ENCODE data around the gene ITM2C.

Gene ITM2C

DNA sequence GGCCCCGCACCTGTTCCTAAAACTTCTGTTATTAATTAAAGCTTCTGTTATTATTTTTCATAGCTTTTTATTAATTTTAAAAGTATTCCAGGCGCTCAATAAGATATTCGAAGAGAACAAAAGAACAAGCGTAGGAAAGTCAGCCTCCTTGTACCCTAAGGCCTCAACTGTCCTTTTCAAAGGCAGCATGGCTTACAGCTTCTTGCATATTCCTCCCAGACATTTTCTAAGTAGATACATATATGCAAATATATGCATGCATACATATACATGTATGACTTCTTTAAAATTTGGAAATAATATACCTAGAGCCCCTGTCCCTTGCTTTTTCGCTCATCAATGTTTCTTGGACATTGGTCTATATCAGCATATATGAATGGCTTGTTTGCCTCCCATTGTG, 48.0 kb downstream of the ITM2C start:
- TF ChIP-seq JUND (IDR thresholded peaks at IDR 0.05; ENCODE audit: low read depth) = no peak
- in situ Hi-C loops (cut with HindIII; ENCODE audit: low pct_unique_long_range_greater_than_20kb, low sequenced_read_pairs) = no loop called here
- no peak for DNase-seq (ENCODE audit: low read depth in 1 of 2, low spot score in 1 of 2)

GRCh38 chr2:230913406-230914143, 48.8 kb downstream of the ITM2C start:
- TF ChIP-seq JUND (IDR thresholded peaks at IDR 0.05; ENCODE audit: low read depth) = no peak
- DNase-seq (ENCODE audit: low read depth in 1 of 2, low spot score in 1 of 2) = no peak
- in situ Hi-C loops (cut with HindIII; ENCODE audit: low pct_unique_long_range_greater_than_20kb, low sequenced_read_pairs) = no loop called here

DNA sequence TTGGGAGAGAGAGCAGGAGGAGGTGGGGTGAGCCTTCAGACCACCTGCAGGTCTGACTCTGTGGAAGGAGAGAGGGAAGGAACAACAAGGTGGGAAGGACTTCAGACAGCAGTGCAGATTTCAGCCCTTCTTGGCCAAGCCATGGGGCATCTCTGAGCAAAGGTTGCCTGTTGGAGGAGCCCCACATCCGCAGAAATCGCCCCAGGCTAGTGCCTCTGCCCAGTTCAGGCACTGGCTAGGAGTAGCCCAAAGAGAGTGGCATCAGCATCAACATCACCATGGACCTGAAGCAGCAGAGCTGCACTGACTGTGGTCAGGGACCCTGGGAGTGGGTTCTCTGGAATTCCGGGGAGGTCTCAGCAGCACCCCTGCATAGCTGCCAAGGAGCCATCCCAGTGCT, 50.1 kb downstream of the ITM2C start:
- in situ Hi-C loops (cut with HindIII; ENCODE audit: low pct_unique_long_range_greater_than_20kb, low sequenced_read_pairs) = no loop called here
- TF ChIP-seq JUND (IDR thresholded peaks at IDR 0.05; ENCODE audit: low read depth) = no peak
- no peak for DNase-seq (ENCODE audit: low read depth in 1 of 2, low spot score in 1 of 2)

GRCh38 chr2:230915319-230915718, 50.6 kb downstream of the ITM2C start:
- no peak for DNase-seq (ENCODE audit: low read depth in 1 of 2, low spot score in 1 of 2)
- no peak for TF ChIP-seq JUND (IDR thresholded peaks at IDR 0.05; ENCODE audit: low read depth)

DNA sequence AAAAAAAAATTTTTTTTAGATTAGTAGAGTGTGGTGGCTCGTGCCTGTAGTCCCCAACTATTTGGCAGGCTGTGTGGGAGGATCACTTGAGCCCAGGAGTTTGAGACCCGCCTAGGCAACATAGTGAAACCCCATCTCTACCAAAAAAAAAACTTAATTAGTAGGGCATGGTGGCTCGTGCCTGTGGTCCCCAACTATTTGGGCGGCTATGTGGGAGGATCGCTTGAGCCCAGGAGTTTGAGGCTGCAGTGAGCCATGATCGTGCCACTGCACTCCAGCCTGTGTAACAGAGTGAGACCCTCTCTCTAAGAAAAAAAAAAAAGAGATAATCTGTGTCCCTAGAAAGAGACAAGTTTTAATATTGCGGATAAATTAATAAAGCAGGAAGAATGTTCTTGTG, 51.5 kb downstream of the ITM2C start:
- DNase-seq (ENCODE audit: low read depth in 1 of 2, low spot score in 1 of 2) = no peak
- TF ChIP-seq JUND (IDR thresholded peaks at IDR 0.05; ENCODE audit: low read depth) = no peak
- in situ Hi-C loops (cut with HindIII; ENCODE audit: low pct_unique_long_range_greater_than_20kb, low sequenced_read_pairs) = no loop called here

More at GRCh38 chr2:230915319-230915718, 50.6 kb downstream of the ITM2C start:
- in situ Hi-C loops (cut with HindIII; ENCODE audit: low pct_unique_long_range_greater_than_20kb, low sequenced_read_pairs) = no loop called here

DNA sequence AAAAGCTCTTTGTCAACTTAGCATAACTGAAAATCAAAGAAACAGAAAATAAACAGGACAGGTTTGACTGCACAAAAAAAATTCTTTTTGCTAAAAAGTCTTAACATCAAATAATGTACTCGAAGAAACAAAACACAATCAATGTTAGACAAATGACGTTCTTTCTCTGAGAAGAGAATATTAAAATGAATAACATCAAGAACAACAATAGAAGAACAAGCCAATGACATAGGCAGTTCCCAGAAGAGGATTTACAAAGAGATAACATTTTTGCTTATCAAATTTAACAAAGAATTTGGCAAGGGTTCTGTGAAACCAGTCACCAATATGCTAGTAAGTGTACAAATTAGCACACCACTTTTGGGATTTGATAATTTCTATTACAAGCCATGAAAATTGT, 54.5 kb downstream of the ITM2C start:
- DNase-seq (ENCODE audit: low read depth in 1 of 2, low spot score in 1 of 2) = no peak
- TF ChIP-seq JUND (IDR thresholded peaks at IDR 0.05; ENCODE audit: low read depth) = no peak
- in situ Hi-C loops (cut with HindIII; ENCODE audit: low pct_unique_long_range_greater_than_20kb, low sequenced_read_pairs) = no loop called here

DNA sequence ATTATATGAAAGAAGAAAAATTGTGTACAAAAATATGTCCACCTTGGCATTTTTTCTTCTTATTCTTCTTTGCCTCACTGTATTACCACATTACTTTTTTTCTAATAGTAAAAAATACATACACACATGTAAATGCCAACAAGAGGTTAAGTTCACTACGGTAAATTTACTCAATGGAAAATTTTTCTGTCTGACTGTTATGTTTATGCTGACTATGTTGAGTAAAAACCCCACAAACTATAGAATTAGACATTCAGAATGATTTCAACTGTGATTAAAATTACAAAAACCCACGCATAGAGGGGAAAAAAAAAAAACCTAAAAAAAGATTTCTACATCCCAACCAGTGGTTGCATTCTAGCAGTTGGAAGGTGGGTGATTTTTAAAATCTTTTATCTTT, 54.9 kb downstream of the ITM2C start:
- TF ChIP-seq JUND (IDR thresholded peaks at IDR 0.05; ENCODE audit: low read depth) = no peak
- DNase-seq (ENCODE audit: low read depth in 1 of 2, low spot score in 1 of 2) = no peak
- in situ Hi-C loops (cut with HindIII; ENCODE audit: low pct_unique_long_range_greater_than_20kb, low sequenced_read_pairs) = no loop called here

GRCh38 chr2:230920167-230920566, 55.4 kb downstream of the ITM2C start:
- in situ Hi-C loops (cut with HindIII; ENCODE audit: low pct_unique_long_range_greater_than_20kb, low sequenced_read_pairs) = no loop called here
- DNase-seq (ENCODE audit: low read depth in 1 of 2, low spot score in 1 of 2) = no peak
- TF ChIP-seq JUND (IDR thresholded peaks at IDR 0.05; ENCODE audit: low read depth) = no peak

DNA sequence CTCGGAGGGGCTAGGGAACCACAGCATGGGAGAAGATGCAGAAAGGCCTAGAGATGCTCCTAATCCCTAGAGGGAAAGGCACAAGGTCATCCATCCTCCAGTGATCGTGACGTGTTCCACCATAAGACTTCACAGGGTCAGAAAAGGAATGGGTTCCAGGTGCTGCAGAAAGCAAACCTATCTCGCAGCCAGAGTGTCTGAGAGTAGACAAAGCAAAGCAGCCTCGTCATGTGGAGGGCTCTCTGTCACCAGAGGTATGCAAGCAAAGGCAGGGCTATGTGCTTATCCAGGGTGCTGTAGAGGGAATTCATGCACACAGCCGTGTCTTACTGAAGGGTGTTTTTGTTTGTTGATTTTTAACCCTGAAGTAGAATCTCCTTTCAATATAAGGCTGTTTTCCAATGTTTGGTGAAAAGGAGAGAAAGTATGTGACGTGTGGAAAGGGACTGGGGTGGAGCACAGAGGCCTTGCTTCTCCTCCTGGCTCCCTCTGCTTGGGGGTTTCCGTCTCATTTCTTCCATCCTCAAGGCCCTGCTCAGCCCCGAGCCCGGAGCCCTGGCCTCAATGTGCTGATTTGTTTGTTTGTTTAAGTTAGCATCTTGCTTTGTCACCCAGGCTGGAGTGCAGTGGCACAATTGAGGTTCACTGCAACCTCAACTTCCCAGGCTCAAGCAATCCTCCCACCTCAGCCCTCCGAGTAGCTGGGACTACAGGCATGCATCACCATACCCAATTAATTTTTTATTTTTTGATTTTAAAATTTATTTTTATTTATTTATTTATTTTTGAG, 57.3 kb downstream of the ITM2C start:
- no peak for DNase-seq (ENCODE audit: low read depth in 1 of 2, low spot score in 1 of 2)
- in situ Hi-C loops (cut with HindIII; ENCODE audit: low pct_unique_long_range_greater_than_20kb, low sequenced_read_pairs) = no loop called here
- TF ChIP-seq JUND (IDR thresholded peaks at IDR 0.05; ENCODE audit: low read depth) = no peak

- DNase-seq (ENCODE audit: low read depth in 1 of 2, low spot score in 1 of 2) = no peak
- no peak for TF ChIP-seq JUND (IDR thresholded peaks at IDR 0.05; ENCODE audit: low read depth)
- in situ Hi-C loops (cut with HindIII; ENCODE audit: low pct_unique_long_range_greater_than_20kb, low sequenced_read_pairs) = no loop called here
Measured at GRCh38 chr2:230922951-230923717, 58.4 kb downstream of the ITM2C start.

DNA sequence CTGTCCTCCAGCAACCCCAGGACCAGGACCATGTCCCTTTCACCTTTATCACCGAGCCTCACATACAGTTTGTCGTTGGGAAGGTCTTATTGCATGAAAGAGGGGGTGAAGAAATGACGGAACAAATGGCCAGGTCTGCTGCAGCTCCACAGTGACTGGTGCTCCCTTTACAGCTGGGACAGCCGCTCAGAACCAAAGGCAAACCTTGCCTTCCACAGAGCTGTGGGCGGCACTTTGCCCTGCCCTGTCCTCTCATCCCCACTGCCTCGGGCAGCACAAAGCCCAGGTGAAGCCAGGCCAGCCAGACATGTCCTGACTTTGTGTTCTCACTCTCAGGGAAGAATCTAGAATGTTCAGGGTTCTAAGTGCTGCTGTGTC, 59.3 kb downstream of the ITM2C start:
- no peak for TF ChIP-seq JUND (IDR thresholded peaks at IDR 0.05; ENCODE audit: low read depth)
- in situ Hi-C loops (cut with HindIII; ENCODE audit: low pct_unique_long_range_greater_than_20kb, low sequenced_read_pairs) = no loop called here
- DNase-seq (ENCODE audit: low read depth in 1 of 2, low spot score in 1 of 2) = no peak

DNA sequence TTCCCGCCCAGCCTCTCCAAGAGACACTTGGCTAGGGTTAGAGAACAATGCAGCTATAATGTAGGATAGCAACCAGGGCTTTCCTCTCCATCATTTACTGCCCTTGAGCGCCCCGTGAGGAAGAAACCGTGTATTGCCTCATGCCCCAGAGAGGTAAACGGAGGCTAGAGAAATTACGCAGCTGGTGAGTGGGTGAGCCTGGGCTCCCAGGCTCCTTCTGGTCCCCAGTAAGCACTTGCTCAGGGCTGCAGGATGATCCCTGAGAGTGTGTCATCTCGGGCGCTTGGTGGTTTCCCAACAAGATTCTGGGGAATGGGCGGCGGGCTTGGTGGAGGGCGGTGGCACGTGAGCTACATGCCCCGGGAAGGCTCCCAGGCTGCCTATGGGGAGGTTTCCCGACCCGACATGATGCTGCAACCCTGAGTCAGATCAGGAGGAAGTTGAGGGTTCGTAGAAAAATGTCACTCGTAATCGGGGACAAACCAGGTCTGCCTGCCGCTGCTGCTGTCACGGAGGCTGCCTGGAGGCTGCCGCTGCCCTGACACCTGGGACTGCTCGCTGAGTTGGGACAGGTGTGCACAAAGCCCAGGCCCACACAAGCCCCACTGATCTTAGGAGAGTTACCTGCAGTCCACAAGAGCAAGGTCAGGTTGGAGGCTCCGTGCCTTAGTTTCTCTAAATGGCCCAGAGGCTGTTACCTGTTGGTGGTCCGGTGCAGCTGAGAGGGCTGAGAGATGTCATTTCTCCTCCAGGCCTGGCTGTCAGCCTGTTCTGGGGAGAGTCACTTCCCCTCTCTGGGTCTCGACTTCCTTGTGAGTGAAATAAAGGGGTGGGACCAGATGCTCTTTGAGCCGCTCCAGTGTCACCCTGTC, 60.0 kb downstream of the ITM2C start, which contains the start of gene GPR55:
Gene GPR55 (minus strand): TSS at position 773 of the 872 bp plus-strand sequence. CDS start 14,280 bp downstream, outside the sequence.
- in situ Hi-C loops (cut with HindIII; ENCODE audit: low pct_unique_long_range_greater_than_20kb, low sequenced_read_pairs) = no loop called here
- peak in 1 of 2 experiments; percentile 24 for DNase-seq (ENCODE audit: low read depth in 1 of 2, low spot score in 1 of 2)
- no peak for TF ChIP-seq JUND (IDR thresholded peaks at IDR 0.05; ENCODE audit: low read depth)

All from T47D (cell line).